Measurements from ENCODE around the gene MSH3.

DNA sequence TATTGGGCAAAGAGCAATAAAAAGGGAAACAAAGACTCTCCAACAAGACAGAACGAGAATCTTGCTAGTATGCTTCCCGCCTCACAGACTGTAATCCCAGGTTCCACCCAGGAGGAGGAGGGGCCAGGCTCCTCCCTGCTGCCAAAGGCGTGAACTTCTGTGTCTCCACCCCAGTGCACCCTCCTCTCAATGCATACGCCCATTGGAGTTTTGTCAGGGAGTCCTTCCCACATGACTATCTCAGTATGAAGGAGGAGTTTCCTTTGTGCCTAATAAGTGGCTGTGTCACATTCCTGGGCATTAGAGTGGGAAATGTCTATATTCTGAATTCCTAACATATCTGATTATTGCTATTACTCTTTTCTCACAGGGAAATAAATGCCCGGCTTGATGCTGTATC is 106.7 kb downstream of the MSH3 start:
- TF ChIP-seq, protein P1, sequence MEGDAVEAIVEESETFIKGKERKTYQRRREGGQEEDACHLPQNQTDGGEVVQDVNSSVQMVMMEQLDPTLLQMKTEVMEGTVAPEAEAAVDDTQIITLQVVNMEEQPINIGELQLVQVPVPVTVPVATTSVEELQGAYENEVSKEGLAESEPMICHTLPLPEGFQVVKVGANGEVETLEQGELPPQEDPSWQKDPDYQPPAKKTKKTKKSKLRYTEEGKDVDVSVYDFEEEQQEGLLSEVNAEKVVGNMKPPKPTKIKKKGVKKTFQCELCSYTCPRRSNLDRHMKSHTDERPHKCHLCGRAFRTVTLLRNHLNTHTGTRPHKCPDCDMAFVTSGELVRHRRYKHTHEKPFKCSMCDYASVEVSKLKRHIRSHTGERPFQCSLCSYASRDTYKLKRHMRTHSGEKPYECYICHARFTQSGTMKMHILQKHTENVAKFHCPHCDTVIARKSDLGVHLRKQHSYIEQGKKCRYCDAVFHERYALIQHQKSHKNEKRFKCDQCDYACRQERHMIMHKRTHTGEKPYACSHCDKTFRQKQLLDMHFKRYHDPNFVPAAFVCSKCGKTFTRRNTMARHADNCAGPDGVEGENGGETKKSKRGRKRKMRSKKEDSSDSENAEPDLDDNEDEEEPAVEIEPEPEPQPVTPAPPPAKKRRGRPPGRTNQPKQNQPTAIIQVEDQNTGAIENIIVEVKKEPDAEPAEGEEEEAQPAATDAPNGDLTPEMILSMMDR (IDR thresholded peaks at IDR 0.05), result no peak
- no peak for TF ChIP-seq POLR2A (IDR thresholded peaks at IDR 0.05)

All from testis (tissue), 2 donors.